ENCODE data around the gene TRIML1.
A peak's percentile ranks its signal among the peaks of the same experiment; 100 is the strongest.
"Not testable (repeated sequence)": the region's sequence is repeated elsewhere in the genome, so short reads cannot be mapped to it uniquely, and the experiment has no call there.

TRIML1 gene

DNA sequence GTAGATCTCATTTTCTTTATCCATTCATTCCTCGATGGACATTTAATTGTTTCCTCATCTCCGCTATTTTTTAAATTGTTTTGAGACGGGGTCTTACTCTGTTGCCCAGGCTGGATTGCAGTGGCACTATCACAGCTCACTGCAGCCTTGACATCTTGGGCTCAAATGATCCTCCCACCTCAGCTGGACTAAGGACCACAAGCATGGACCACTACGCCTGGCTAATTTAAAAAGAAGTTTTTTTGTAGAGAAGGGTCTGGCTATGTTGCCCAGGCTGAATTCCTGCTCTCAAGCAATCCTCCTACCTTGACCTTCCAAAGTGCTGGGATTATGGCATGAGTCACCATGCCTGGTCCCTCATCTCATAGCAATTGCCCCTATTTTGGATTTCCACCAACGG, 7.0 kb upstream of the TRIML1 start:
- Histone ChIP-seq H3K36me3 (replicated peaks) (no peaks in the 10 kb centered on the region), H3K27me3 (ENCODE audit: low read depth) (no peaks in the 10 kb centered on the region), H3K9me3 (no peaks in the 10 kb centered on the region), H3K4me1 (0 out of 2 replicates have a peak, but pooled peaks cover 2% of the 10 kb centered on the region), H3K4me3 (no peak overlapping the region)
- in situ Hi-C loops (cut with MboI; ENCODE audit: low sequenced_read_pairs): no loop called here
- DNase-seq (ENCODE audit: low spot score in 2 of 2): no peak

DNA sequence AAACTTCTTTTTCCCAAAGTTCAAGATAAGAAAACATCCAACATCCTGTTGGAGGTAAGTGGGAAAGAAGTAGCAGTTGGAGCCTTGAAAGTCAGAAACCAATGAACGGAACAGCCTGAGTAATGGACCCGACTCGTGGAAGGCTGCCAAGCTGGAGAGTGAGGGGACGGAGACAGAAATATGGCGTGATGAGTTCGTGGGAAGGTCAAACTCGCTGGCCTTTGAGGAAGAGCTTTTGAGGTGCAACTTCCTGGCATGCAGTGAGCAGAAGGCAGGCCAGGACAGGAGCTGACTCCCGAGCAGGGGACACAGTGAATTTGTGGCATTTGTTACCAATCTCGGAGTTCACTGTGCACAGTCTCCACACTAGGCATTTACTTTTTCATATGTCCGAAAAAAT, 1.0 kb upstream of the TRIML1 start:
- Histone ChIP-seq H3K4me3 (no peak overlapping the region), H3K27me3 (ENCODE audit: low read depth) (no peaks in the 10 kb centered on the region), H3K9me3 (no peaks in the 10 kb centered on the region), H3K36me3 (replicated peaks) (no peaks in the 10 kb centered on the region), H3K4me1 (no peaks in the 10 kb centered on the region)
- in situ Hi-C loops (cut with MboI; ENCODE audit: low sequenced_read_pairs): no loop called here
- DNase-seq (ENCODE audit: low spot score in 2 of 2): no peak

- H3K4me1 ChIP-seq: no peaks in the 10 kb centered on the region
- in situ Hi-C loops (cut with MboI; ENCODE audit: low sequenced_read_pairs): no loop called here
- H3K27me3 ChIP-seq (ENCODE audit: low read depth): no peaks in the 10 kb centered on the region
- H3K36me3 ChIP-seq (replicated peaks): no peaks in the 10 kb centered on the region
- no peak for DNase-seq (ENCODE audit: low spot score in 2 of 2)
- H3K9me3 ChIP-seq: no peaks in the 10 kb centered on the region
- no peak overlapping the region for H3K4me3 ChIP-seq
Observed at GRCh38 chr4:188139671-188140070, 430 bp downstream of the TRIML1 start.

DNA sequence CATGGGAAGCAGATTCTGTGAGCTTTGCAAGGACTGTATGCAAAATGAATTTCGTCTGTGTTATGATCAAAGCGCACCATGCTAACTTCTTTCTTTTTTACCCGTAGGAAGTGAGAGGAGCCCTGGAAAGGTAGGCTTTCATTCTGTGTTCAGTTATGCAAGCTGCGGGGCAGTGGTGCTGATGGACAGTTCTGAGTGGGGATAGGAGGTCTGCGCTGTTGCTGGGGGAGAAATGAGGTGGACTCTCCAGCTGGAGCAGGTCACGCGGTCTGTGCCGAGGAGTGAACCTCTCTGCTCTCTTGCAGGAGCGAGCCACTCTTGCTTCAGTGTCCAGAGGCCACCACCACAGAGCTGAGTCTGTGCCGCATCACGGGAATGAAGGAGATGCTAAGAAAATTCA, 4.5 kb downstream of the TRIML1 start:
- in situ Hi-C loops (cut with MboI; ENCODE audit: low sequenced_read_pairs): no loop called here
- no peaks in the 10 kb centered on the region for H3K36me3 ChIP-seq (replicated peaks)
- no peak overlapping the region for H3K4me3 ChIP-seq

DNA sequence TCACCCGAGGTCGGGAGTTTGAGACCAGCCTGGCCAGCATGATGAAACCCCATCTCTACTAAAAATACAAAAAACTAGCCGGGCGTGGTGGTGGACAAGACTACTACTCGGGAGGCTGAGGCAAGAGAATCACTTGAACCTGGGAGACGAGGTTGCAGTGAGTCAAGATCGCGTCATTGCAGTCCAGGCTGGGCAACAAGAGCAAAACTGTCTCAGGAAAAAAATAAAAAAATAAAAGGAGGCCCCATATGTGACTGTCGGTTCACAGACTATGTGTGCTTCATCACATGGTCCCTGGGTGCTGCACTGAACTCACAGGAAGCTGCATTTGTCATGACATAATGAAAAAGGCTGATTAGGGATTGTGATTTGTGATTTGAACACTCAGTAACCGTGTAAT, 6.4 kb downstream of the TRIML1 start:
- Histone ChIP-seq H3K9me3 (no peaks in the 10 kb centered on the region), H3K4me3 (no peak overlapping the region), H3K4me1 (no peaks in the 10 kb centered on the region), H3K27me3 (ENCODE audit: low read depth) (no peaks in the 10 kb centered on the region), H3K36me3 (replicated peaks) (no peaks in the 10 kb centered on the region)
- in situ Hi-C loops (cut with MboI; ENCODE audit: low sequenced_read_pairs): no loop called here
- no peak for DNase-seq (ENCODE audit: low spot score in 2 of 2)

More for the DNA sequence above, 4.5 kb downstream of the TRIML1 start:
- DNase-seq (ENCODE audit: low spot score in 2 of 2): no peak
- H3K27me3 ChIP-seq (ENCODE audit: low read depth): no peaks in the 10 kb centered on the region
- H3K9me3 ChIP-seq: no peaks in the 10 kb centered on the region
- H3K4me1 ChIP-seq: no peaks in the 10 kb centered on the region

GRCh38 chr4:188146618-188147017, 7.4 kb downstream of the TRIML1 start:
- no peaks in the 10 kb centered on the region for H3K9me3 ChIP-seq
- no peaks in the 10 kb centered on the region for H3K36me3 ChIP-seq (replicated peaks)
- H3K4me1 ChIP-seq: no peaks in the 10 kb centered on the region
- DNase-seq (ENCODE audit: low spot score in 2 of 2): no peak
- H3K27me3 ChIP-seq (ENCODE audit: low read depth): no peaks in the 10 kb centered on the region
- H3K4me3 ChIP-seq: no peak overlapping the region
- in situ Hi-C loops (cut with MboI; ENCODE audit: low sequenced_read_pairs): no loop called here

- Histone ChIP-seq H3K4me3 (no peak overlapping the region), H3K36me3 (replicated peaks) (no peaks in the 10 kb centered on the region), H3K9me3 (no peaks in the 10 kb centered on the region), H3K4me1 (no peaks in the 10 kb centered on the region), H3K27me3 (ENCODE audit: low read depth) (no peaks in the 10 kb centered on the region)
- DNase-seq (ENCODE audit: low spot score in 2 of 2): no peak
- in situ Hi-C loops (cut with MboI; ENCODE audit: low sequenced_read_pairs): no loop called here
Observed at GRCh38 chr4:188147176-188147575, 7.9 kb downstream of the TRIML1 start.

GRCh38 chr4:188147776-188148175, 8.5 kb downstream of the TRIML1 start:
- no peaks in the 10 kb centered on the region for H3K36me3 ChIP-seq (replicated peaks)
- in situ Hi-C loops (cut with MboI; ENCODE audit: low sequenced_read_pairs): no loop called here
- no peaks in the 10 kb centered on the region for H3K9me3 ChIP-seq
- no peak overlapping the region for H3K4me3 ChIP-seq
- no peak for DNase-seq (ENCODE audit: low spot score in 2 of 2)
- H3K27me3 ChIP-seq (ENCODE audit: low read depth): no peaks in the 10 kb centered on the region
- no peaks in the 10 kb centered on the region for H3K4me1 ChIP-seq

- Histone ChIP-seq H3K27me3 (ENCODE audit: low read depth) (no peaks in the 10 kb centered on the region), H3K4me1 (peaks cover 10% of the 10 kb centered on the region), H3K9me3 (no peaks in the 10 kb centered on the region; the same call in 1 of the 2 replicates), H3K36me3 (replicated peaks) (no peaks in the 10 kb centered on the region), H3K4me3 (no peak overlapping the region)
- in situ Hi-C loops (cut with MboI; ENCODE audit: low sequenced_read_pairs): no loop called here
- peak; percentile 62 to 71 for DNase-seq (ENCODE audit: low spot score in 2 of 2)
Observed at GRCh38 chr4:188154668-188155405, 15.6 kb downstream of the TRIML1 start.

DNA sequence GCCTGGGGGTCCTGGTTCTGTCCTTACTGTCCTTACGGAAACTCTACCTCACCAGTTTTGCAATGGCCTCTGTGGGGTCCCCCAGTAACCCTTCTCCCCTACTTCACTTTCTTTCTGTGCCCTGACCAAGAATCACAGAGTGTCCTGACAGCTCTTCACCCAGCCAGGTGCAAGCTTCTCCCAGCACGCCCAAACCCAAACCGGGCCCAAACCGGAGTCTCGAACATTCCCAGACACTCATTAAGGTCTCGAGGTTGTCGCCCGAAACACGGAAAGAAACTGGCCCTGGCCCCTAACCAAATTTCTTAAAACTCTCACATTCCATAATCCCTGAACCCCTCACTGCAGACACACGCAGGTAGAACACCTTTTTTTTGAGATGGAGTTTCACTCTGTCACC, 19.1 kb downstream of the TRIML1 start:
- H3K4me3 ChIP-seq: no peak overlapping the region
- in situ Hi-C loops (cut with MboI; ENCODE audit: low sequenced_read_pairs): no loop called here

DNA sequence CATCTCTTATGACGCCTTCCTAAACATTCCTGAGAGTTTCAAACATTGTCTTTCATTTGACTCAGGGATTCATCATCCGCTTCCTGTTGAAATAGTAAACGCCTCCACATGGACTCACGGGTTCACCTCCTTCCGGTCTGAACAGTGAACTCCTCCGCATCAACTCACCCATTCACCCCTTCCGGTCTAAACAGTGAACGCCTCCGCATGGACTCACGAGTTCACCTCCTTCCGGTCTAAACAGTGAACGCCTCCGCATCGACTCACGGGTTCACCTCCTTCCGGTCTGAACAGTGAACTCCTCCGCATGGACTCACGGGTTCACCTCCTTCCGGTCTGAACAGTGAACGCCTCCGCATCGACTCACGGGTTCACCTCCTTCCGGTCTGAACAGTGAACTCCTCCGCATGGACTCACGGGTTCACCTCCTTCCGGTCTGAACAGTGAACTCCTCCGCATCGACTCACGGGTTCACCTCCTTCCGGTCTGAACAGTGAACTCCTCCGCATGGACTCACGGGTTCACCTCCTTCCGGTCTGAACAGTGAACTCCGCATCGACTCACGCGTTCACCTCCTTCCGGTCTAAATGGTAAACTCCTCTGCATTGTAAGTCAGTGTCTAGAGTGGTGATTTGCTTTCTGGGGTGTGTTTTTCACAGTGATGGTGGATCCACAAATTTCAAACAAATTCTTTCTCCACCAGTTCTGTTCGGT, 20.4 kb downstream of the TRIML1 start:
- H3K4me1 ChIP-seq; in situ Hi-C loops (cut with MboI; ENCODE audit: low sequenced_read_pairs): not testable (repeated sequence)

More for the DNA sequence above, 19.1 kb downstream of the TRIML1 start:
- H3K36me3 ChIP-seq (replicated peaks): no peaks in the 10 kb centered on the region
- no peaks in the 10 kb centered on the region for H3K27me3 ChIP-seq (ENCODE audit: low read depth)
- no peak for DNase-seq (ENCODE audit: low spot score in 2 of 2)
- peaks cover 10% of the 10 kb centered on the region for H3K4me1 ChIP-seq
- H3K9me3 ChIP-seq: no peaks in the 10 kb centered on the region; the same call in 1 of the 2 replicates

DNA sequence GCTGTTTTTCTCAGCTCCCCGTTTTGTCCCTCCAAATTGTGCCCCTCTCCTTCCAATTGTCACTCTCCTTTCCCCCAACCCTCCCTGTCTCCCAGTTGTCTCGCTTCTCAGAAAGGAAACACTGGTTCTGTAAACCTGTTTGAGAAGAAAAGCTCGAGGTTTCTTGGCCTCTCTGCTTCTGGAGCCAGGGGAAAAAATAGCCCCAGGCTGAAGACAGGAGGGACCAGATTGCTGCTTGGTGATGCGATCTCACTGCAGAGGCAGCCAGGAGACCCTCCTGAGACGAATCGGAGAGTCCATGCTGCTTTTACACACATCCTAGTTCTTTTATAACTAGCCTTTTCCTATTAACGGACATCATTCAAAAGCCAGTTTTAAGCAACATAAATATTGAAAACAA, 21.2 kb downstream of the TRIML1 start:
- H3K4me1 ChIP-seq: peaks cover 2% of the 10 kb centered on the region
- in situ Hi-C loops (cut with MboI; ENCODE audit: low sequenced_read_pairs): no loop called here
- no peaks in the 10 kb centered on the region for H3K36me3 ChIP-seq (replicated peaks)
- DNase-seq (ENCODE audit: low spot score in 2 of 2): no peak
- H3K9me3 ChIP-seq: no peaks in the 10 kb centered on the region; the same call in 1 of the 2 replicates
- H3K27me3 ChIP-seq (ENCODE audit: low read depth): no peaks in the 10 kb centered on the region
- H3K4me3 ChIP-seq: no peak overlapping the region

More for the DNA sequence above, 20.4 kb downstream of the TRIML1 start:
- H3K27me3 ChIP-seq (ENCODE audit: low read depth); H3K4me3 ChIP-seq; DNase-seq (ENCODE audit: low spot score in 2 of 2); H3K36me3 ChIP-seq (replicated peaks); H3K9me3 ChIP-seq: not testable (repeated sequence)

GRCh38 chr4:188161167-188161566, 21.9 kb downstream of the TRIML1 start:
- H3K4me1 ChIP-seq: no peaks in the 10 kb centered on the region
- in situ Hi-C loops (cut with MboI; ENCODE audit: low sequenced_read_pairs): no loop called here
- H3K27me3 ChIP-seq (ENCODE audit: low read depth): no peaks in the 10 kb centered on the region
- H3K4me3 ChIP-seq: no peak overlapping the region
- DNase-seq (ENCODE audit: low spot score in 2 of 2): no peak
- no peaks in the 10 kb centered on the region for H3K36me3 ChIP-seq (replicated peaks)
- no peaks in the 10 kb centered on the region; the same call in 1 of the 2 replicates for H3K9me3 ChIP-seq

DNA sequence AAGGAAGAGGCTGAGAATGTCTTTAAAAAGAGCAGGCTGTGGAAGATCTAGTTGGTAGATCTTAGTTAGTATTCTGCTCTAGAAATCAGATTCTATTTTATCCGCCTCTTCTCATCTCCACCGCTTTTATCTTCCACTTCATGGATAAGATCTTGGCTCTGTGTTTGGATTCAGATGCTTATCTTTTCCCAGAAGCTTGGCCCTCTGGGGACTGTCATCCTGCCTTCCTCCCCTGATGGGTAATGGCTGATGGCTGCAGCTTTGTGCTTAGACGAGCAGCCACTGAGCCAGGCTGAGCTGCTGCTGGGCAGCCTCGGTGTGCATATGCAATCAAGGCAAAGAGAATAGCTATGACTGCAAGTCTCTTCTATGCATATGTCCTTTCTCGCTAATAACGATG, 23.5 kb downstream of the TRIML1 start:
- no peak for DNase-seq (ENCODE audit: low spot score in 2 of 2)
- in situ Hi-C loops (cut with MboI; ENCODE audit: low sequenced_read_pairs): no loop called here
- H3K4me1 ChIP-seq: no peaks in the 10 kb centered on the region
- no peaks in the 10 kb centered on the region for H3K36me3 ChIP-seq (replicated peaks)
- H3K27me3 ChIP-seq (ENCODE audit: low read depth): no peaks in the 10 kb centered on the region
- H3K9me3 ChIP-seq: no peaks in the 10 kb centered on the region; the same call in 1 of the 2 replicates
- H3K4me3 ChIP-seq: no peak overlapping the region

Data from HAP-1 (cell line).